Activated effector memory CD4-positive, alpha-beta T cell treated with Interleukin-2 at 50 U/mL for 16 hours (primary cell): Measurements from ENCODE around the gene ERCC6L2.

ENCODE experiments used
- DNase-seq: peaks from one replicate; pipeline ENCODE4 v3.0.0-alpha.2; 2020

ERCC6L2 gene

GRCh38 chr9:95924987-95925386, 49.5 kb downstream of the ERCC6L2 start:
- no peak for DNase-seq

GRCh38 chr9:95927271-95928004, 51.9 kb downstream of the ERCC6L2 start:
- DNase-seq = no peak

DNA sequence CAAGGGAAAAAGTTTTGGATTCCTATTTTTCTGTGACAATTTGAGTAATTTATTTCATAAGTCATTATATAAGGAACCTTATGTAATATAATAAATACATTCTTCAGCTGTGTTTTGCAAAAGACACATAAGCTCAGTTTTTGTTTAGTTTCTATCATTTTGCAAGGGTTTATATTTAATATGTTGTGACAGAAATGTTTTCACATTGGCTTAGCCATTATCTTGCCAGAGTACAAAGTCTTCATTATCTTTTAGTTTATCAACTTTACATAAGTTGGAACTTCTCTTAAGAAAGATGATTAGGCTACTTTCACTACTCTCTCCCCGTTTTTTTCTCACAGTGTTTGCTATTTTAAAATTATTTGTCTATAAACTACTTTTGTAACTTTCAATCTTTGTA, 54.8 kb downstream of the ERCC6L2 start:
- DNase-seq = no peak

- DNase-seq = no peak
Measured at GRCh38 chr9:95935861-95936578, 60.5 kb downstream of the ERCC6L2 start.

- DNase-seq = no peak
Measured at GRCh38 chr9:95936579-95937075, 61.1 kb downstream of the ERCC6L2 start.

- no peak for DNase-seq
Measured at GRCh38 chr9:95937131-95937530, 61.6 kb downstream of the ERCC6L2 start.

GRCh38 chr9:95938724-95939123, 63.2 kb downstream of the ERCC6L2 start:
- DNase-seq = no peak

GRCh38 chr9:95939472-95939871, 64.0 kb downstream of the ERCC6L2 start:
- DNase-seq = no peak

- DNase-seq = no peak
Measured at GRCh38 chr9:95940265-95940664, 64.8 kb downstream of the ERCC6L2 start.

DNA sequence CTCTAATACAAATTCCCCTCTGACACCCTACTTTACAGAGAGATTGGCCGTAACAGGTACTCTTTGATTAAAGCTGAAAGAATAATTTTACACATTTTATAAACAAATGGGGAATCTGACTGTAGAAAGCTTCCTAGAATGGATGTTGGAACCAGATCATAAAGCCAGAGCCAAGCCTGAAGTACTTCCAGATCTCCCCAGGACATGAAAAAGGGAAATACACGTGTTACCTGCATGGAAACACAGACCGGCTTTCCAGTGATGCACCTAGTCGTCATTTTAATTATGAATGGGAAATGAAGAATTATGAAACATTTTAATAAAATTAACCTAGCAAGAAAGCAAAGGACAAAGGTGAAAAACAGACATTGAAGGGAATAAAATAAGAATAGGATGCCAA, 66.5 kb downstream of the ERCC6L2 start:
- no peak for DNase-seq

DNA sequence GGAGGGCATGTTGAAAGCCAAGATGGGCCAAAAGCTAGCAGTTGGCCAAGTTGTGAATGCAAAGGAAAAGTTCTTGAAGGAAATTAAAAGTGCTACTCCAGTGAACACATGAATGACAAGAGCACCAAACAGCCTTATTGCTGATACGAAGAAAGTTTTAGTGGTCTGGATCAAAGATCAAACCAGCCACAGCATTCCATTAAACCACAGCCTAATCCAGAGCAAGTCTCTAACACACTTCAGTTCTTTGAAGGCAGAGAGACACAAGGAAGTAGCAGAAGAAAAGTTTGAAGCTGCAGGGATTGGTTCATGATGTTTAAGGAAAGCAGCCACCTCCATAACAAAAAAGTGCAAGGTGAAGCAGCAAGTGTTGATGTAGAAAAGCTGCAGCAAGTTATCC, 71.6 kb downstream of the ERCC6L2 start:
- DNase-seq = no peak

GRCh38 chr9:95952471-95952870, 77.0 kb downstream of the ERCC6L2 start:
- no peak for DNase-seq

GRCh38 chr9:95953986-95954385, 78.5 kb downstream of the ERCC6L2 start:
- no peak for DNase-seq

GRCh38 chr9:95954940-95955339, 79.4 kb downstream of the ERCC6L2 start:
- no peak for DNase-seq

- no peak for DNase-seq
Measured at GRCh38 chr9:95962936-95963335, 87.4 kb downstream of the ERCC6L2 start.

GRCh38 chr9:95963659-95964058, 88.2 kb downstream of the ERCC6L2 start:
- no peak for DNase-seq

GRCh38 chr9:95966306-95966705, 90.8 kb downstream of the ERCC6L2 start:
- DNase-seq = no peak

DNA sequence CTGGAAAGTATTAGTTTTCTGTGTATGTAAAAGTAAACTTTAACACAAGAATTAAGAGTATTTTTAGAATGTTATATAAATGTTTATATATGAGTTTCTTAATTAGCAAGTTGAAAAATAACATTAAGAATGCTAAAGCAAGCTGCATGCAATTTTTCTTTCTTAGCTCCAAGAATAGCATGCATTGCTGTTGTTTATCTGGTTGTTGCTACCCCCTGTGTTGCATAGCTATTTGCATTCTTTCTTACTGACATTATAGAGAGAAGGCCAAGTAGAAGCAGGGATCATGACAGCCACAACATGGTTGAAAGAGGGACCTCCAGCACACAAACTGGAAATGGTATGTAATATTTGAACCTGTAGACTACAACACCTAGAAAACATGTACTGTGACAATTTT, 94.8 kb downstream of the ERCC6L2 start:
- DNase-seq = no peak

GRCh38 chr9:95971815-95972214, 96.3 kb downstream of the ERCC6L2 start:
- DNase-seq = no peak

DNA sequence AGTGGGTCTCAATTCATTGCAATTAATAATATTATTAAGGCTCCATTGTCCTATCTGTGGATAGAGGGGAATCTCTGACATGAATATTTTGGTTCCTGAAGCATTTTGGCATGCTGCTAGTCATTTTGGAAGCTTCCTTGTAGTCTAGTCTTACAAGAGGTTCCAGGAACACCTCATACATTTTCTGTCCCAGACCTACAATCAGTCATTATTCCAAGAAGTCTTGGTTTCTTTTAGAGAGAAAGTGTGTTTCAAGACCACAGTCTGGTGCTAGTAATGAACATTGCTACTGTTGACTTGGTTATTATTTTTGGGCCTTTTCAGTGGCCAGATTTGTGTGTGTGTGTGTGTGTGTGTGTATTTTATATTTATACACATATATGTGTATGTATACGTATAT, 98.9 kb downstream of the ERCC6L2 start:
- no peak for DNase-seq

DNA sequence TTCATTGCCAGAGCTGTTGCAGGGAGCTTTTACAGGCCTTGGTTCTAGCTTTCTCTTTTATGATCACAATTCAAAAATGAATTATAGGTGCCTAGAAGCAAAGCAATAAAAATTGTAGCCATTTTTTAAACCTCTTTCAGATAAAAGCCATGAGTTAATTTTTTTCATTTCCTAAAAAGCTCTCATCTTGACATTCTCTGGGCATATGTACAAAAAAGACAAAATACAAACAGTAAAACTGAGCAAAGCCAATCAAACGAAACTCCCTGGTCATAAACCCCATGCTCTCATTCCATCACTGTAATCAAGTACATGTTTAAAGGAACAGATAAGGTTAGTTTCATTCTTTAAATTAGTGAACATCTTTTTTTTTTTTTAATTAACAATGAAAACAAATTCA, 101.9 kb downstream of the ERCC6L2 start:
- no peak for DNase-seq

GRCh38 chr9:95978106-95978505, 102.6 kb downstream of the ERCC6L2 start:
- no peak for DNase-seq

DNA sequence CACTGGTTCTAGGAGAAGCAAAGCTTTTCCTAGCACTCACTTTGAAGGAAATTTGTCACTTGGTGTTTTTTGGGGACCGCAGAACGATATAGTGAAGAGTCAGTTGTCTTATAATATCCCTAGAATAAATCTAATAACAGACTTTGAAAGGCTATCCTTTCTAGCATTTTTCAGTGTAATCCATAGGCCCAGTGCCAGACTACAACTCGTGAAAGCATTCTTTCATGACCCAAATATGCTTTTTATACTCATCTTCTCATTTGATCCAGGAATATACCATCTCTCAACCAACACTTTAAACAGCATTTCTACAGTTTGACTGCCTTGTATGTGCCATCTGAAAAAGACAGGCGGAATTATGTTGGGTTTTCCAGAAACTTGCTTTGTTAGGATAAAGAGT, 104.0 kb downstream of the ERCC6L2 start:
- DNase-seq = no peak
